Activated CD4-positive, CD25-positive, alpha-beta regulatory T cell treated with anti-CD3 and anti-CD28 coated beads, Interleukin-2, amount 50 U/mL, for 72 hours (primary cell): Measurements from ENCODE around the gene SPRYD4.
A peak's percentile ranks its signal among the peaks of the same experiment; 100 is the strongest.
"Not testable (repeated sequence)": the region's sequence is repeated elsewhere in the genome, so short reads cannot be mapped to it uniquely, and the experiment has no call there.

Source experiments
- DNase-seq: peaks from one replicate; pipeline ENCODE4 v3.0.0; 2021

Gene SPRYD4

DNA sequence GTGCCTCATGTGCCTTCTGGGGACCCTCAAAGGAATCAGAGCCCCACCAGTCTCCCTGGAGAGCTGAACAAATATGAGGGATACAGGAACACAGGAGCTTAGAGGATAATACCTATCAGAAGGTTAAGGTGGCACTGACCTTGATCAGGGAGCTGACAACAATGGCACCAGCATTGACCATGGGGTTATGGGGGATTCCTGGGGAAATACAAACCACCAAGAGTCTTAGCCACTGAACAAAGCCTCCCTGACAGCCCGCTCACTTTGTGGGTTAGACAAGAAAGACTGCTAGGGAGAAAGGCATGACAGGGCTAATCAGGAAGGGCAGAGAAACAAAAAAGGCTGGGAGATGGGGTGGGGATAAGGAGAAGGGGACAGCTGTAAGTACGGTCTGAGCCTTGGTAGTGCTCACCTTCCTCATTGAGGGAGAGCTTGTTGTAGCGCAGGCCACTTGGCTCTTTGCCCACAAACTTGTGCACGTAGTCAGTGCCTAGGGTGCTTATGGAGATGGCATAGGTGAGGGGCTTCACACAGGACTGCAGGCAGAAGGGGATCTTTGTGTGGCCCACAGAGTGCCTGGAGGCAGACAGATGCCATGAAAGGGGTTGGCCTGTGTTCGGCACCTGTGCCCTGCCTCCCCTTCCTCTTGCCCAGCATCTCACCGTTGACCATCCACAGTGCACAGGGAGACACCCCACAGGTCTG lies 9.3 kb downstream of the SPRYD4 start:
- DNase-seq, result no peak

DNA sequence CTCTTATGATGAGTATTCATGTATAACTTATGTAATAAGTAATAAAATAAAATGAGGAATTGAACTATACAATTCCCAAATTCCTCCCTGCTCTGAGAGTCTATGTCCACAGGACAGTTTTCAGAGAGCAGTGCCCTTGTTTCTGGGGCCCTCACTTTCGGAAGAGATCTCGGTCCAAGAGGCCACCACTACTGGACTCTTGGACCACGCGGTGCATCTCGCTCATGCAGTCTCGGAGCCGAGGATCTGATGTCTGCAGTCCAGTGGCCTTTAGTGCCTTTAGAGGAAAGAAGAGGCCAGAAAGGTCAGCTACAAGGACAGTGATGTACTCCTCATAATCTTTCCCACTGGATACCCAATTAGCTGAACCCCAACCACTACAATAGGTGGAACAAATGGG lies 11.2 kb downstream of the SPRYD4 start:
- no peak for DNase-seq

DNA sequence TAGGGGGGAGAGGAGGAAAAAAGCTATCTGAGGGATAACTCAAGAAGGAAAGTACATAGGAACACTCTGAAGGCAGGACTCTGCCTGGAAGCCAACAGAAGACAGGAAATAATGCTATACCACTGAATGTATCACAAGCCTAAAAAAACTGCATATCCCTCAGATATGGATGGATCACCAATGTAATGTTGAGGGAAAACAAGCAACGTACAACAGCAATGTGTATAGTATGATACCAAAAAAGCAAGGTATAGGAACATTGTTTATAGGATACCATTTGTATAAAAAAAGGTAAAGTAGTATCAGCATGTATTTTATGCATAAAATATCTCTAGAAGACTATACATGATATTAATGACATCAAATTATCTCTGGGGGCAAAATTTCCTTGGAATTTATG lies 16.2 kb downstream of the SPRYD4 start:
- no peak for DNase-seq

DNA sequence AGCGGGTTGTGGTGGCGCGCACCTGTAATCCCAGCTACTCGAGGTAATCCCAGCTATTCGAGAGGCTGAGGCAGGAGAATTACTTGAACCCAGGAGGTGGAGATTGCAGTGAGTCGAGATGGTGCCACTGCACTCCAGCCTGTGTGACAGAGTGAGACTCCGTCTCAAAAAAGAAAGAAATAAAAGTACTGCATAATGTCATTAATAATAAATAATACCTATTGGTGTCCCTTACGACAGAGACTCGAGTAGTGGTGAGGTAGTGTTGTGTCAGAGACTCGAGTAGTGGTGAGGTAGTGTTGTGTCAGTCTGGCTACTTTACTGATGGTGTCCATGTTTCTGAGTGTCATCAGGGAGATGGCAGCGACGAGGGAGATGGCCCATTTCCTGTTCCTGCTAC lies 18.3 kb downstream of the SPRYD4 start:
- DNase-seq, result no peak

DNA sequence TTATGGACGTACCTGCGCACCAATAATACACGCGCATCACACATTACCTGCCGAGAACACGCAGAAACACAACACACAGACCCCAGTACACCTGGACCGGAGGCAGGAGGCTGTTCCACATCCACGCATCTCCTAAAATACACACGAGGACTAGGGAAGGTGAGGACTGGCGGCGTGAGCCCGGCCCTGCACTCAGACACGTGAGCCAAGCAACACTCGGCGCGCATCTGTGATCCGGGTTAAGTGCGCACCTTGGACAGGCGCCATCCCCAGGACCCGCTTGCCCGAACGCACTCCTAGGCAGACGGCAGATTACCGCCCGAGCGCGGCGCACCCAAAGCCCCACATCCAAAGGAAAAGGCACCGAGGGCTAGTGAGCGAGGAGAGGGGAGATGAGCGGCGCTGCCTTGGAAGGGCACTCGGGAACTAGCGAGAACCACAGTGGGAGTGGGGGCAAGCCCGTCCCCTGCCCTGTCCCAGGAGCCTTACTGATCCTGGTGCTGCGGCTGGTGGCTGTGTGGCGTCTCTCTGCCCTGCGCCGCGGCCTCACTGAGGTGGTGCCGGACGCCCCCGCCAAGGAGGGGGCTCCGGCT lies 19.2 kb downstream of the SPRYD4 start:
- DNase-seq, result no peak

DNA sequence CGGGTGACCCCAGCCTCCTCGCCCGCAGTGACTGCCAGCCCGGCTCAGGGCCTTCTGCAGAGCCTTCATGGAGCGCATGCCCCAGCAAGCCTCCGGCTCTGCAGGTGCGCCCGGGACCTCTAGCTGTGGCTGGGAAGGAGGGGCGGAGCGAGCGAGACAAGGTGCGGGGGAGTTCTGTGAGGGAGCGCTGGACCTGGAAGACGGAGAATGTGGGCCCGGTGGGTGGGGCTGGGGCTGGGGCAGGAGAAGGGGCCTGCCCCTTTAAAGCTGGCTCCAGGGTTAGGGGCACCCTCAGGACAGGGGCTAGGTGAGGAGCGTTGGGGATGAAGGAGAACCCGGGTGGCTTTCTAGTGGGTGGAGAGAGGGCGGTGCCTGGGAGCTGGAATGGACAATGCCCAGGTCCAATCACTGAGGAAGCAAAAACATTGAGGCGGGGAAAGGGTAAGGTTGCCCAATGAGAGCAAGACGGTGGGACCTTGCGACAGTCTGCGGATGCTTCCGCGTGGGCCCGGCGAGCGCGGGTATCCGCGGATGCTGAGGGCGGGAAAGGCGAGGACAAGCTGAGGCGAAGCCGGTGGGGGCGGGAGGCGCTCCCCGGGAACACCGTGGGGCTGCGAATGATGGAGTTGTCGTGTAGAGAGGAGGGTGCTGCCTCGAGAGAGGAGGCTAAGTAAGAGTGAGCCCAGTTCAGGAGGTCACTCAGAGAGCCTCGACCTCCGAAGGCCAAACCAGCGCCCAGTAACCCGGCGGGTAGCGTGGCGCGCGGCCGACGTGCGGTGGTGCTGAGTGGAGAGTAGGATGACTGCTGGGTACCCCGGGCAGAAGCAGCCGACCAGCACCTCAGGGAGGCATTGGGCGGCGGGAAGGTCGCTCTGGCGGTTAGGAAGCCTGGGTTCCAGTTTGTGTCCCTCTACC lies 19.9 kb downstream of the SPRYD4 start, which contains the start of gene GLS2:
GLS2 (minus strand) TSS at position 121 of the 915 bp plus-strand sequence; CDS start at position 78, 43 bp downstream.
- DNase-seq, result peak; percentile 59

DNA sequence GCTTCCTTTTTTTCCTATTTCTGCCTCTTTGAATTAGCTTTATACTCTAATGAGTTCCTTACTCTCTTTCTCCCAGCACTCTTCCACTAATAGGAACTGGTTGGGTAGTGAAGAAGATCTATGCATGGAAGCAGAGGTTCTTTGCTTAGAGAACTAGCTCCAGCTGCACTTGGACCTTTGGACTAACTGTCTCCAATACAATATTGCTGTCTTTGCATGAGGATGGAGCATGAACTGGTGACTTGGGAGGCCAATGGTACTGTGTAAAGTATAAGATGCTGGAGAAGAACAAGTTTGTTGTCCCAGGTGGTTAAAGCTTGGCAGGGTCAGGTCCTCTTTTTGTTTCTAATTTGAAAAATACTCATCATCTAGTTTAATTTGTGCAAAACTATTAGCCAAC lies 22.0 kb downstream of the SPRYD4 start:
- no peak for DNase-seq

DNA sequence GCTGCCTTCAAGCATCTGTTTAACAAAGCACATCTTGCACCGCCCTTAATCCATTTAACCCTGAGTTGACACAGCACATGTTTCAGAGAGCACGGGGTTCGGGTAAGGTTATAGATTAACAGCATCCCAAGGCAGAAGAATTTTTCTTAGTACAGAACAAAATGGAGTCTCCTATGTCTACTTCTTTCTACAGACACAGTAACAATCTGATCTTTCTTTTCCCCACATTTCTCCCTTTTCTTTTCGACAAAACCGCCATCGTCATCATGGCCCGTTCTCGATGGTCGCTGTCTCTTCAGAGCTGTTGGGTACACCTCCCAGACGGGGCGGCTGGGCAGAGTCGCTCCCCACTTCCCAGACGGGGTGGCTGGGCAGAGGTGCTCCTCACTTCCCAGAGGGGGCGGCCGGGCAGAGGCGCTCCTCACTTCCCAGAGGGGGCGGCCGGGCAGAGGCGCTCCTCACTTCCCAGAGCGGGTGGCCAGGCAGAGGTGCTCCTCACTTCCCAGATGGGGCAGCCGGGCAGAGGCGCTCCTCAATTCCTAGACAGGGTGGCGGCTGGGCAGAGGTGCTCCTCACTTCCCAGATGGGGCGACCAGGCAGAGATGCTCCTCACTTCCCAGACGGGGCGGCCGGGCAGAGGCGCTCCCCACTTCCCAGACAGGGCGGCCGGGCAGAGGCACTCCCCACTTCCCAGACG lies 25.2 kb downstream of the SPRYD4 start:
- not testable (repeated sequence) for DNase-seq

DNA sequence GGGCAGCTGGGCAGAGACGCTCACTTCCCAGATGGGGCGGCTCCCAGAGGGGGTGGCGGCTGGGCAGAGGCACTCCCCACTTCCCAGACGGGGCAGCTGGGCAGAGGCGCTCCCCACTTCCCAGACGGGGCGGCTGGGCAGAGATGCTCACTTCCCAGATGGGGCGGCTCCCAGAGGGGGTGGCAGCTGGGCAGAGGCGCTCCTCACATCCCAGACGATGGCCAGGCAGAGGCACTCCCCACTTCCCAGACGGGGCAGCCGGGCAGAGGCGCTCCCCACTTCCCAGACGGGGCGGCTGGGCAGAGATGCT lies 25.7 kb downstream of the SPRYD4 start:
- DNase-seq, result not testable (repeated sequence)

DNA sequence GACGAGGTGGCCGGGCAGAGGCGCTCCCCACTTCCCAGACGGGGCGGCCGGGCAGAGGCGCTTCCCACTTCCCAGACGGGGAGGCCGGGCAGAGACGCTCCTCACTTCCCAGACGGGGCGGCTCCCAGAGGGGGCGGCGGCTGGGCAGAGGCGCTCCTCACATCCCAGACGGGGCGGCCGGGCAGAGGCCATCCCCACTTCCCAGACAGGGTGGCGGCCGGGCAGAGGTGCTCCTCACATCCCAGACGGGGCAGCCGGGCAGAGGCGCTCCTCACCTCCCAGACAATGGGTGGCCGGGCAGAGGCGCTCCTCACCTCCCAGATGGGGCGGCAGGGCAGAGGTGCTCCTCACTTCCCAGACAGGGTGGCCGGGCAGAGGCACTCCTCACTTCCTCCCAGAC lies 26.1 kb downstream of the SPRYD4 start:
- DNase-seq, result not testable (repeated sequence)

DNA sequence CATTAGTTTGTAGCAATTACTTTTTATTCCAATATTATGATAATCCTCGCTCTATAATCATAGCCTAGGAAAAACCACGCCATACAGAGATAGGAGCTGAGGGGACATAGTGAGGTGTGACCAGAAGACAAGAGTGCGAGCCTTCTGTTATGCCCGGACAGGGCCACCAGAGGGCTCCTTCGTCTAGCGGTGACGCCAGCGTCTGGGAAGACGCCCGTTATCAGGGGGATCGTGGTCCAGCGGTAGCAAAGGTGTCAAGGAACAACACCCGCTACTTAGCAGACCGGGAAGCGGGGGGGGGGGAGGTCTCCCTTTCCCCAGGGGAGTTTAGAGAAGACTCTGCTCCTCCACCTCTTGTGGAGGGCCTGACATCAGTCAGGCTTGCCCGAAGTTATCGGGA lies 28.3 kb downstream of the SPRYD4 start:
- peak; percentile 55 for DNase-seq

DNA sequence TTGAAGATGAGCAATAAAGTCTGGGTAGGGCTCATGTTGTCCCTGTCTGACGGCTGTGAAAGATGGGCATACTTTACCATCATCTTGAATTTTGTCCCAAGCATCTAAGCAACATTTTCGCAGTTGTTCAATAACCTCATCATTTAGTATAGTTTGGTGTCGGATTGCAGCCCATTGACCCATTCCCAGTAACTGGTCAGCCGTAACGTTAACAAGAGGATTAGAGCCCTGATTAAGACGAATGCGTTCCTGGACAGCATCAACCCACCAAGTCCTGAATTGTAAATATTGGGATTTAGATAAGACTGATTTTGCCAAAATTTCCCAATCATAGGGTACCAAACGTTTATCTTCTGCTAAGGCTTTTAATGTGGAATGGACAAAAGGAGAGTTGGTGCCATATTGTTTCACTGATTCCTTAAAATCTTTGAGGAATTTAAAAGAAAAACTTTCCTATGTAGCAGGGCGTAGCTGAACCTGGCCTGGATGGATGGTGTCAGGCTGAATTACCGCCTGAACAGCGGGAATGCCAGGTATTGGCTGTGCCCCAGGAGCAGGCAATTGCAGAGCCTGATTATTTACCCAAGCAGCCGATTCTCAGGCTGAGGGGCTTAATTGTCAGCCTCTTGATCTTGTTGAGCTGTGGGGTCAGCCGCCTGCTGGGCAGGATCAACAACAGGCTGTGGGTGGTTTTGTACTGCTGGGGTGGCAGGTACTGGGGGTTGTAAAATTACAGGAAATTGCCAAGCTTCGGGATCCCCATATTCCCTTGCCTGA lies 29.9 kb downstream of the SPRYD4 start:
- DNase-seq, result not testable (repeated sequence)

DNA sequence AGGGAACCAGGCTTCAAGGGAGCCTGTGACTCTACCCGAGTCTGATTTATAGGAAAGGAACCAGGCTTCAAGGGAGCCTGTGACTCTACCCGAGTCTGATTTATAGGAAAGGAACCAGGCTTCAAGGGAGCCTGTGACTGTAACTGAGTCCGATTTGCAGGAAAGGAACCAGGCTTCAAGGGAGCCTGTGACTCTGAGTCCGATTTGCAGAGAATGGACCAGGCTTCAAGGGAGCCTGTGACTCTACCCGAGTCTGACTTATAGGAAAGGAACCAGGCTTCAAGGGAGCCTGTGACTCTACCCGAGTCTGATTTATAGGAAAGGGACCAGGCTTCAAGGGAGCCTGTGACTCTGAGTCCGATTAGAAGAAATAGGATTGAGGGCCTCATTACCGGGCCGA lies 31.1 kb downstream of the SPRYD4 start:
- not testable (repeated sequence) for DNase-seq

DNA sequence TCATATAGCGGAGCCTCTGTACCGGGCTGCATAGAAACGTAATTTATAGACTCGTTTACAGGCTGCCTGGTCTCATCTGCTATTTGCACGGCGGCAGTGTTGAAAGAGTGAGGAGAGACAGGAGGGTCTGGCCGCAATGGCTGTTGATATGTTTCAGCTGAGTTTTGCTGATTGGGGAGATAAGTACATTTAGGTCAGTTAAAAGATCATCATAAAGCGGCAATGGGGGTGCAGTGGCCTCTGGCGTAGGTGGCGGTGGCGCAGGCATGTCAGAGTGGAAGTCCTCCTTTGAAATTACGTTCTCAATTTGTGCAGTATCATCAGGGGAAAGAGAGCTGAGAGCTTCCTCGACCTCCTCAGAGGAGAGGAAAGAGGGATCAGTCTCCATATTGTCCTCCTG lies 31.5 kb downstream of the SPRYD4 start:
- not testable (repeated sequence) for DNase-seq

DNA sequence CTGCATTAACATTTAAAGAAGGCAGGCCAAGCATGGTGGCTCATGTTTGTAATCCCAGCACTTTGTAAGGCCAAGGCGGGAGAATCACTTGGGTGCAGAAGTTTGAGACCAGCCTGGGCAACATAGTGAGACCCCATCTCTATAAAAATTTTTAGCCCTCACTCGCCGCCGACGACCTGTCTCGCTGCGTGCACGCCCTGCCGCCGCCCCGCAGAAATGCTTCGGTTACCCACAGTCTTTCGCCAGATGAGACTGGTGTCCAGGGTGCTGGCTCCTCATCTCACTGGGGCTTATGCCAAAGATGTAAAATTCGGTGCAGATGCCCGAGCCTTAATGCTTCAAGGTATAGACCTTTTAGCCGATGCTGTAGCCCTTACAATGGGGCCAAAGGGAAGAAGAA lies 42.4 kb downstream of the SPRYD4 start:
- no peak for DNase-seq

DNA sequence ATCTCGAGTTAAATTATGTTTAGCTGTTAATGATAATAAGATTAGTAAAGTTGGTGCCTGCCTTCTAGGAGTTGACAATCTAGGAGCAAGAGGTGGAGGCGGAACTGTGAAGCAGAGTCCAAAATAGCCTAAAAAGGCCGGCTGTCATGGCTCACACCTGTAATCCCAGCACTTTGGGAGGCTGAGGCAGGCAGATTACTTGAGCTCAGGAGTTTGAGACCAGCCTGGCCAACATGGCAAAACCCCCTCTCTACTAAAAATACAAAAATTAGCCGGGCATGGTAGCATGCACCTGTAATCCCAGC lies 45.6 kb downstream of the SPRYD4 start:
- not testable (repeated sequence) for DNase-seq

DNA sequence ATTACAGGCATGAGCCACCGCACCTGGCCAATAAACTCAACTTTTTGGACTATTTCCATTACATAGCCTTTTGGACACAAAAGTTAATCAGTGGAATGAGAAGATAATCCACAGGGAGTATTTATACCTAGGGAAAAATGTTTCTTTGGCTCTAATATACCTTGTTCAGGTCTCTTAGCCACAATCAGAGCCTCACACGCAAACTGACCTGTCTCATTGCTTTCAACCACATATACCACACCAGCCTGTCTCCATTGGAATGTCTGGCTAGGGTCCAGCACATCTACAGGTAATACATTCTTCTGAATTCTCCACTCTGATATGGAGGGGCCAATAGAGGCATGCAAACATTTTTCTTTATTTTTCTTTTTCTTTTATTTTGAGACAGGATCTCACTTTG lies 49.5 kb downstream of the SPRYD4 start:
- DNase-seq, result no peak

DNA sequence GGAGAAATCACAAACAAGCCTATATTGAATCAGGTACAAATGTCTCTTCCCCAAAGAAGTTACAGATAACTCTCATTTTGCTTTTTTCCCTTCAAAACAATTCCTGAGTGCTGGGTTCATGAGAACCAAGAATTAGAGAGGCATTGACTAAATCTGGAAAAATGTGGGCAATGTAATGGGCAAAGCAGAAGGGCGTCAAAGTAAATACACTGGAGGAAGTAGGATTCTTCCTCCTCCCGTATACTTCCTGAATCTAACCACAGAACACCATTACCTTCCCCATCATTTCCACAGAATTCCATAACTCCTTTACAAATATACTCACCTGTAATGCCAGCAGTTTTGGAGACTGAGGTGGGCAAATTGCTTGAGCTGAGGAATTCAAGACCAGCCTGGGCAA lies 50.2 kb downstream of the SPRYD4 start:
- no peak for DNase-seq

DNA sequence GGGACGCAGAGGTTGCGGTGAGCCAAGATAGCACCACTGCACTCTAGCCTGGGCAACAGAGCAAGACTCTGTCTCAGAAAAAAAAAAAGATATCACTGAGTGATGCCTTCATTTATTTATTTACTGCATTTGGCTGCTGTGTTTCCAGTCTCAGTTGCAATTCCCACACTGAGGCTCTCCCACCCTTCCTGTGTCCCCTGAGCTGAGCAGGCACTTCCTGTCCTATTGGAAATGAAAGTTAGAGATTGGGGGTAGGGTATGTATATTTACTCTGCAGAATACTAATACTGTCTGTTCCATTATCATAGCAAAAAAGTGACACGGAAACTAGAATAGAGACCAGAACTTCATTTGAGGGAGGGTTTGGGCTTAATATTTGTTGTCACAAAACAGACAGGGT lies 51.7 kb downstream of the SPRYD4 start:
- DNase-seq, result no peak

DNA sequence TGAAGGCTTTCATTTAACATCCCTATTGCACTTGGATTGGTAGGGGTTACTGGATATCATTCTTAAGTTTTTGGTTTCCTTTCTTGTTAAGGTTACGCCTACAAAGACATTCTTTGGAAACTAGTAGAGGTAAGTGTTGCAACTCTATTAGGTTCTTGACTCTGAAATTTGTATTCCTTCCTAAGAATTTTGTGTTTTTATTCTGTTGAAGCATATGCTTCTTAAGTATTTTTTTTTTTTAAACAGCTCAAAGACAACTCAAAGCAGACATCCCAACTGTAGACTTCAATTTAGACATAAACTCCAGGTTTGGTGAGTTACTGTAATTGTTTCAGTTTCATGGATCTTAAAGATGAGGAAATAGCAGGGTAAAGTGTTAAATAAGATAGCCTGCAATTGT lies 52.1 kb downstream of the SPRYD4 start:
- DNase-seq, result no peak

DNA sequence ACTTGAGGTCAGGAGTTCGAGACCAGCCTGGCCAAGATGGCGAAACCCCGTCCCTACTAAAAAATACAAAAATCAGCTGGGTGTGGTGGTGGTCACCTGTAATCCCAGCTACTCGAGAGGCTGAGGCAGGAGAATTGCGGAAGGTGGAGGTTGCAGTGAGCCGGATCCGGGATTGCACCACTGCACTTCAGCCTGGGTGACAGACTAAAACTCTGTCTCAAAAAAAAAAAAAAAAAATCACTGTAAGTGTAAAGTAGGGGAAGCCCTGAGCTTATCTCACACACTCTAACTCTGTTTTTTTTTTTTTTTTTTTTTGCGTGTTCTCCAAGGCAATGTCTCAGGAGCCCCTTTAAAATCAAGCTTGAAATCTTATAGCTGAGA lies 52.8 kb downstream of the SPRYD4 start:
- no peak for DNase-seq

DNA sequence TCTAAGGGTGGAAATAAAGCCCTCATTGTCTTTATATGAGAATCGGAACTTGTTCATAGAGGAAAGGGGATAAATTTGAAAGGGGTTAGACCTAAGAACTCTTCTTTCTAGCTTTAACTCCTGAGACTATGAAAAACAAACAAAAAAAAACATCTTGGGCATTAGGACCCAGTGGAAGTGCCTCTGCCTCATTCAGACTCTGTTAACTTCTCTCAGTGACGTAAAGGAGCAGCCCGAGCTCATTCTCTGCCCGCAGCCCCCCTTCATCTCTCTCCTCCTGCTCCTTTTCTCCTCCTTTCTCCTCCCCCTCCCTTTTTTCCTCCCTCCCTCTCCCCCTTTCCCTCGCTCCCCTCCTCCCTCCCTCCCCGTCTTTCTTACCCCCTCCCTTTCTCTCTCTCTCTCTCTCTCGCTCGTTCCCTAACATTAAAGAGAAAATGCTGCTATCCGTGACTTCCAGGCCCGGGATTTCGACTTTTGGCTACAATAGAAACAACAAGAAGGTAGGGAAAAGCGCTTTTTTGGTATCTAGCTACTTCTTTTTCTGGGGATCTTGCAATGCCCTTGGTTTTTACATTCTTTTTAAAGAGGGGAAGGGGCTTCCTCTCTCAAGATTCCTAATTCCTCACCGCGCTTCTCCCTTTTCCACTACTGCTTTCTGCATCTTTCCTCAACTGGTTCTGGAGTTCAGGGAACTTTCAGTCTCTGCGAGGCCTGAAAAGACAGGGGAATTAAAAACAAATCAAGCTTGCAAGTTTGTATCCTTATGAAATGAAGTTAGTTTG lies 53.4 kb downstream of the SPRYD4 start, which contains the start of gene RBMS2:
RBMS2 (plus strand) TSS at position 231 of the 782 bp plus-strand sequence; CDS start at position 435, 204 bp downstream.
- DNase-seq, result no peak
